Osteoblast (primary cell): Measurements from ENCODE around the gene ABCB9. TPM values are rescaled to one million over a fixed set of nuclear protein-coding genes. Genes with fewer than 3 reads are reported as not detected.

Experiments used
- DNase-seq: peaks from one replicate; pipeline ENCODE4 v3.0.0; 2011; ENCODE audit warnings: low spot score, mixed read lengths; ENCODE audit not compliant: insufficient read length; ENCODE audit errors: missing footprints
- H2AFZ ChIP-seq: 2 replicates; pipeline ENCODE4 v1.6.0; 2011; ENCODE audit warnings: mild to moderate bottlenecking, low read length
- H3K27ac ChIP-seq: 2 replicates; pipeline ENCODE4 v1.5.1; 2011; ENCODE audit warnings: mild to moderate bottlenecking, low read depth, low read length, moderate library complexity
- H3K27me3 ChIP-seq: 2 replicates; pipeline ENCODE4 v1.6.0; 2012; ENCODE audit warnings: mild to moderate bottlenecking, control low read depth, inconsistent platforms, low read length, moderate library complexity; ENCODE audit not compliant: insufficient read depth
- H3K36me3 ChIP-seq: 2 replicates; pipeline ENCODE4 v1.5.1; 2011; ENCODE audit warnings: mild to moderate bottlenecking, low read length, control low read depth, moderate library complexity; ENCODE audit not compliant: insufficient read depth
- H3K4me1 ChIP-seq: 2 replicates; pipeline ENCODE4 v1.5.1; 2011; ENCODE audit warnings: mild to moderate bottlenecking, low read length, control low read depth, moderate library complexity; ENCODE audit not compliant: insufficient read depth
- H3K4me2 ChIP-seq: 2 replicates; pipeline ENCODE4 v1.6.0; 2011; ENCODE audit warnings: mild to moderate bottlenecking, low read length; ENCODE audit not compliant: insufficient read depth
- H3K4me3 ChIP-seq: fragments of 200-600 bp; sonication (generic); 3 replicates; pipeline ENCODE4 v1.5.1; 2012; ENCODE audit warnings: mild to moderate bottlenecking, low read length, inconsistent platforms; ENCODE audit not compliant: insufficient read depth
- H3K79me2 ChIP-seq: 2 replicates; pipeline ENCODE4 v1.6.0; 2012; ENCODE audit warnings: mild to moderate bottlenecking, low read length, control low read depth, inconsistent platforms; ENCODE audit not compliant: insufficient read depth
- H3K9me3 ChIP-seq: 2 replicates; pipeline ENCODE4 v1.5.1; 2011; ENCODE audit warnings: low read depth, low read length, control low read depth
- H4K20me1 ChIP-seq: 2 replicates; pipeline ENCODE4 v1.6.0; 2012; ENCODE audit warnings: mild to moderate bottlenecking, low read length, control low read depth; ENCODE audit not compliant: insufficient read depth
- CTCF ChIP-seq: IDR thresholded peaks from 2 replicates; pipeline ENCODE4 v1.5.1; 2011; ENCODE audit warnings: mild to moderate bottlenecking, low read depth, low read length, moderate library complexity; ENCODE audit errors: extremely low read depth
- total RNA-seq: library from RNA; depleted of rRNA; stranded (reverse); fragments of >200 nt; gene quantifications from 2 replicates; pipeline ENCODE4 v1.2.3, GENCODE V29; 2012

Gene ABCB9
- total RNA-seq, 1 donor = 11.9 TPM

GRCh38 chr12:123004287-123004686 lies 38.0 kb upstream of the ABCB9 start:
- peak; percentile 42 for DNase-seq
- Histone ChIP-seq H3K36me3 (peaks cover 6% of the 10 kb centered on the region), H4K20me1 (no peaks in the 10 kb centered on the region), H3K9me3 (no peaks in the 10 kb centered on the region), H3K4me2 (no peak overlapping the region), H3K79me2 (no peaks in the 10 kb centered on the region), H3K4me3 (no peak overlapping the region), H3K27me3 (no peaks in the 10 kb centered on the region), H3K27ac (no peak overlapping the region), H3K4me1 (peaks cover 8% of the 10 kb centered on the region), H2AFZ (no peak overlapping the region)
- no peak for TF ChIP-seq CTCF

- Histone ChIP-seq H3K79me2 (no peaks in the 10 kb centered on the region), H4K20me1 (no peaks in the 10 kb centered on the region), H3K9me3 (no peaks in the 10 kb centered on the region), H2AFZ (no peak overlapping the region), H3K27me3 (no peaks in the 10 kb centered on the region), H3K4me2 (no peak overlapping the region), H3K36me3 (peaks cover 6% of the 10 kb centered on the region), H3K27ac (no peak overlapping the region), H3K4me3 (no peak overlapping the region), H3K4me1 (peaks cover 8% of the 10 kb centered on the region)
- TF ChIP-seq CTCF = no peak
- peak; percentile 60 for DNase-seq
Measured at GRCh38 chr12:123003257-123003656, 37.0 kb upstream of the ABCB9 start.

GRCh38 chr12:123001464-123001863 lies 35.2 kb upstream of the ABCB9 start:
- Histone ChIP-seq H3K36me3 (peaks cover 6% of the 10 kb centered on the region), H3K4me3 (no peak overlapping the region), H3K27ac (no peak overlapping the region), H3K79me2 (no peaks in the 10 kb centered on the region), H4K20me1 (no peaks in the 10 kb centered on the region), H3K9me3 (no peaks in the 10 kb centered on the region), H3K27me3 (no peaks in the 10 kb centered on the region), H2AFZ (no peak overlapping the region), H3K4me2 (no peak overlapping the region), H3K4me1 (no peaks in the 10 kb centered on the region)
- no peak for DNase-seq
- TF ChIP-seq CTCF = no peak

GRCh38 chr12:123000578-123000977 lies 34.3 kb upstream of the ABCB9 start:
- TF ChIP-seq CTCF = no peak
- Histone ChIP-seq H4K20me1 (no peaks in the 10 kb centered on the region), H3K27ac (no peak overlapping the region)

More at GRCh38 chr12:123000578-123000977, 34.3 kb upstream of the ABCB9 start:
- Histone ChIP-seq H3K36me3 (peaks cover 6% of the 10 kb centered on the region), H2AFZ (no peak overlapping the region), H3K9me3 (no peaks in the 10 kb centered on the region), H3K27me3 (no peaks in the 10 kb centered on the region), H3K4me1 (no peaks in the 10 kb centered on the region), H3K79me2 (no peaks in the 10 kb centered on the region), H3K4me2 (no peak overlapping the region), H3K4me3 (no peak overlapping the region)
- peak; percentile 11 for DNase-seq
